H54 (cell line): ENCODE data around the gene TMEM52.

Source experiments
- DNase-seq: peaks from one replicate; pipeline ENCODE4 v3.0.0; 2011; ENCODE audit warnings: low spot score, mixed read lengths; ENCODE audit not compliant: insufficient read length
- FAIRE-seq: peaks from 3 replicates; lab custom pipeline; 2011; peaks lifted over from hg19 to GRCh38; lab: Jason Lieb, UNC
- POLR2A ChIP-seq: IDR thresholded peaks from 2 replicates; pipeline ENCODE4 v1.6.1; 2011; ENCODE audit warnings: low read depth, mild to moderate bottlenecking, low read length

Gene TMEM52

DNA sequence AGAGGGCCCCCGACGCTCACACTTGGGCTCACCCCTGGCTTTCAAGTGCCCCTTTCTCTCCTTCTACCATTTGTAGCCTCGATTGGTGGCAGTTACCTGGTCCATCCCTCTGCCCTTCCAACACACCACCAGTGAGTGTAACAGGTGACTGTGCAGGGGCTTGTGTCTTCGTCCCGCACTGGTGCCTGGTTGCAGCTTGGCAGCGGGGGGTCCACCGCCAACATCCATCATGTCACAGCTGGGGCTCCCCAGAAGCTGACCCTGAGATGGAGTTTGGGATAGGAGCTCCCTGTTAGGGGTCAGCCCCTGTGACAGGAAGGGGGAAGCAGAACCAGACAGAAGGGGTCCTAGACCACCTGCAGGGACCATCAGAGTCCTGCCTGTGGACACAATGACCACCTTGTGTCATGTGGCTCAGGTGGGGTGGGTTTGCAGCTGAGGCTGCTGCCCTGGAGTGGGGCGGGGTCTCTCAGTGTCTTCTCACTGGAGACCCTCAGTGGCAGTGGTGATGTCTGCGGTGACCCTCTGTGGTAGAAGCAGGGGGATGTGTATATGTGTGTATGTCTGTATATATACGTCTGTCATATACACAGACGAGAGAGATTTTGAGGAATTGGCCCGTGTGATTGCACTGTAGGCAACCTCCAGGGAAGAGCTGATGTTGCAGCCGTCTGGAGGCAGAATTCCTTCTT is 7.6 kb downstream of the TMEM52 start:
- TF ChIP-seq POLR2A = no peak
- no peak for DNase-seq
- no peak for FAIRE-seq

DNA sequence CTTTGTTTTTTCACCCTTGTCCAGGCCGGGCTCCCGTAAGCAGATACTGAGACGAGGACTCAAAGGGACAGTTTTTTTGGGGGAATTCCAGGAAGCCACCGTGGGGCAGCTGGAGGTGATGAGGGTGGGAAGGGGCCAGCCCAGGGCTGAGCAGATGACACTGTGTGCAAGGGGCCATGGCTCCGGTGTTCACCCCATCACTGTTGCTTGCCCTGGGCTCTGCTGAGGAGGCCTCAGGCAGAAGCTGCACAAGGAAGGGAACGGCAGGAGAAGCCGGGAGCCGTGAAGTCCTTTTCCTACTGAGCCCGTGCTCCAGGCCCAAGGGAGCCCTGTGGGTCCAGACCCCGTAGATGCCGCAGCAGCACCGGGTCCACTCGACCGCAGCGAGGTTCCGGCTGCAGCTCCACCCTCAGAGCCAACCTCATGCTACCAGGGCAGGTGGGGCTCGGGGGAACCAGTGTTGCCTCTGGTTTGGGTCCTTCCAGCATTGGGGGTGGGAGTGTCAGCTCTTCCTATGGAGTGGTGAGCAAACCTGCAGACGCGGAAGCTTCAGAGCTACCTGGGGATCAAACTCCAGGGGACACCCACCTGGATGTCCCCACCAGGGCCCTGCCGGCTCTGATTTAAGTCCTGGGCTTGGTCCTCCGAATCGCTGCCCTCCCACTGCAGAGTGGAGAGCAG is 8.3 kb downstream of the TMEM52 start:
- no peak for TF ChIP-seq POLR2A
- FAIRE-seq = no peak
- no peak for DNase-seq

DNA sequence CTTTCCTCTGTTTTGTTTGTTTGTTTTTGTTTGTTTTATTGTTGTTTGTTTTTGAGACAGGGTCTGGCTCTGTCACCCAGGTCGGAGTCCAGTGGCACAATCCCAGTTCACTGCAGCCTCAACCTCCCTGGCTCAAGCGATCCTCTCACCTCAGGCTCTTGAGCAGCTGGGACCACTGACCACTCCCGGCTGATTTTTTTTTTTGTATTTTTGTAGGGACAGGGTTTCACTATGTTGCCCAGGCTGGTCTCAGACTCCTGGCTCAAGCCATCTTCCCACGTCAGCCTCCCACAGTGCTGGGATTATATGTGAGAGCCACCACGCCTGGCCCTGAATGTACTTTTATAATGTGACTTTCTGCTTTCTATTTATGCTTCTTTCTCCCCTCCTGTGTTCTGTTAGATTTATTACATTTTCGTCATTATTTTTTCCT is 9.0 kb downstream of the TMEM52 start:
- no peak for DNase-seq
- FAIRE-seq = no peak
- no peak for TF ChIP-seq POLR2A

GRCh38 chr1:1908506-1908791 is 10.6 kb downstream of the TMEM52 start:
- no peak for DNase-seq
- no peak for TF ChIP-seq POLR2A
- no peak for FAIRE-seq

DNA sequence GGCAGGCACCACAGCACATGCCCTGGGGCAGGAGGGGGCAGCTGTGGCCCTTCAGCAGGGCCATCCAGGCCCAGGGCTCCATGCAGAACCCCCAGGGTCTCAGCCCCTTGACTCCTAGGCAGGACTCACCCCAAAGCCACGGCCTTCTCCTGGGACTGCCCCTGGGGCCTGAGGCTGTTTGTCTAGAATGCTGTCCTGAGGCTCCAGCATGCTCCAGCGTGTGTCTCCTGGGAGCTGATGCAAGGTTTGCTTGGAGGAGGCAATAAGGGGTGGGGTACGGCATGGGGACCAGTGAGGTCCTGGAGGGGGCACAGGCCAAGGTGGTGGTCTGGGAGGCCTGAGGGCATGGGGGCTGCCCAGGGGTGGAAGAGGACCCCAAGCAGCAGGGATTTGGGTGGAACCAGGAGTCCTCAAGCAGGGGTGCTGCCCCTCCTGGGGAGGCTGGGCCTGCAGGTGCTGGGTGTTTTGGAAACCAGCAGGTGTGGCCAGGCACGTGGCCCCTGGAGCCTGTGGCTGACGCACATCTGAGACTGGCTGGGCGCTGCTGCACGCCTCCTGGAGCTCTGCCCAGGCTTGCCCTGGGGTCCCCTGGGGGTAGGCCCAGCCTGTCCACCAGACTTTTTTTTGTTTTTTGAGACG is 11.9 kb downstream of the TMEM52 start:
- no peak for DNase-seq
- TF ChIP-seq POLR2A = no peak
- FAIRE-seq = no peak

DNA sequence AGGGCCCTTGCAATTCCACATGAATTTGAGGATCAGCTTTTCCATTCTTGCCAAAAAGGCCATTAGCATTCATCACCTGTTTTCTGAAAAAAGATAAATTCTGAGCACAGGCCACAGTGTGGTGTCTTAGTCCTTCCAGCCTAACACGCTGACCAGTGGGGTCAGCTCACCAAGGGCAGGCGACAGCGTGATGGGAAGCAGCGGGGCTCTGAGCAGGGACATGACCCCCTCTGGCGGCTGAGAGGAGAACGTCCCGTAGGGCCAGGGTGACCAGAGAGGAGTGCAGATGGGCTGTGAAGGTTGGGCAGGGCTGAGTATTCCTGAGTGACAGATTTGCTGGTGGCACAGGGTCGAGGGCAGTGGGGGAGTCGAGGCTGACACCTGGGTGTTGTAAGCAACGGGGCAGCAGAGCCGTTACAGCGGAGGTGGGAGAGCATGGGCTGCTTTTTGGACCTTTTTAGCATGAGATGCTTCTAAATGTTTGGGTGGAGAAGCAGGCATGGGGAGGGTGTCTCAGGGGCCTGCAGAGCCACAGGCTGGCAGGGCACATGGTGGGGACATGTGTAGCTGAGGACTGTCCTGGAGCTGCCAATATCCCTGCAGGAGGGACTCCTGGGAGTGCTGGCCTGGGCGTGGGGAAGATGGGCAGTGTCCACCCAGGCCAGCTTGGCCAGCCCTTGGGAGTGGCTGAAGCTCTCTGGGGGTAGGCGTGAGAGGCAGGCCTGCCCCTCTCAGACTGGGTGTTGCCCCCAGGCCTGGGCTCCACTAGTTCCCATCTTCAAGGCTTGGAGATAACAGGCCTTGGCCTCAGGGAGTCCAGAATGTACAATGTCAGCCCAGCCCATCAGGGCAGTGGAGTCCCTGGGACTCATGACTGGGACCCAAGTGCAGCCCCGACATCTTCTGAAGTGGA is 12.6 kb downstream of the TMEM52 start:
- DNase-seq (peak; percentile 81), FAIRE-seq (peak; percentile 90)
- TF ChIP-seq POLR2A = no peak

- DNase-seq = no peak
- no peak for FAIRE-seq
- no peak for TF ChIP-seq POLR2A
These were observed 15.9 kb downstream of the TMEM52 start for GRCh38 chr1:1903224-1903623.

DNA sequence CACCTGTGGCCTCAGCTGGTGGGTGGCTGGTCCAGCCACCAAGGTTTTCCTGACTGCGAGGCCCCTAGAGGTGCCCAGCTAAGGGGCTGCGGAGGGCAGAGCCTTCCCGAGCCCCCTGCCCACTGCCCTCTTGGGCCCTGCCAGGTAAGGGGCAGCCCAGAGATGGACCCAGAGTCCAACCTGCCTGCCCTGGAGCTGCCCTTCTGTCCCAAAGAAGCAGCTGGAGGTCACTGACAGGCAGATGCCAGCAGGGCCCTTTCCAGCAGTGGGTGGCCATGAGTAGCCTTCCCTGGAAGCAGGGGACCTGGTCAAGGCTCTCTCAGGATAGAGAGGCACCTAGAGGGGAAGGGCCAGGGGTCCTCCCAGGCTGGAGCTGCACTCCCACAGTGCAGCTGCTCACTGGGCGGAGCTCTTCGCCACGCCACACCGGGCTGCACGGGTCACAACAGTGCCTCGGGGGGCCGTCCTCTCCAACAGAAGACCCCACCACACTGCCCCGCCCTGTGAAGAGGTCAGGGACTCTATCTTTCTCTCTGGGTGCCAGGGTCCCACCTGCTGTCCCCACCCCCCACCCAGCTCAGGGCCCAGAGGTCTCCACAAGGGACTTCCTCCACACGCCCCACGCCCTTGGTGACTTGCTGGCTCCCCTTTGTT is 17.3 kb downstream of the TMEM52 start:
- DNase-seq = no peak
- TF ChIP-seq POLR2A = no peak
- no peak for FAIRE-seq

DNA sequence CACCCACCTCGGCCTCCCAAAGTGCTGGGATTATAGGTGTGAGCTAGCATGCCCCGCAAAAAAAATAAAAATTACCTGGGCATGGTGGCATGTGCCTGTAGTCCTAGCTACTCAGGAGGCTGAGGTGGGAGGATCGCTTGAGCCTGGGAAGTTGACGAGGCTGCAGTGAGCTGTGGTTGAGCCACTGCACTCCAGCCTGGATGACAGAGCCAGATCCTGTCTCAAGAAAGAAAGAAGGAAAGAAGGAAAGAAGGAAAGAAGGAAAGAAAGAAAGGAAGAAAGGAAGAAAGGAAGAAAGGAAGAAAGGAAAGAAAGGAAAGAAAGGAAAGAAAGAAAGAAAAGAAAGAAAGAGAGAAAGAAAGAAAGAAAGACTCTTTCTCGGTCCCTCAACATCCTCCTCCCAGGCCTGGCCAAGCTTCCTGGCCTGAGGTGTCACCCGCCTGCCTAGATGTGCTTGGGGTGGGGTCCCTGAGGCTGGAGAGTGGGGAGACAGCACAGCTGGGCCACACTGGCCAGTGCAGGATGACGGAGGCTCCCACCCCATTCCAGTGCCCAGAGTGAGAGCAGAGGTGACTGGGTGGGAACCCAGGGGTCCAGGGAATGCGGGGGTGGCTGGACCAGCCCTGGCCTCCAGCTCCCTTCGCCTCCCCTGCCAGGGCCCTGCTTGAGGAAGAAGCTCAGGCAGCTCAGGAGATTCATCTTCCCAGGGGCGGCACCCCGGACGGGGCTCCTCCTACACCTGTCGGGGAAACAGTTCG is 18.0 kb downstream of the TMEM52 start:
- FAIRE-seq (no peak), DNase-seq (no peak)
- TF ChIP-seq POLR2A = no peak

DNA sequence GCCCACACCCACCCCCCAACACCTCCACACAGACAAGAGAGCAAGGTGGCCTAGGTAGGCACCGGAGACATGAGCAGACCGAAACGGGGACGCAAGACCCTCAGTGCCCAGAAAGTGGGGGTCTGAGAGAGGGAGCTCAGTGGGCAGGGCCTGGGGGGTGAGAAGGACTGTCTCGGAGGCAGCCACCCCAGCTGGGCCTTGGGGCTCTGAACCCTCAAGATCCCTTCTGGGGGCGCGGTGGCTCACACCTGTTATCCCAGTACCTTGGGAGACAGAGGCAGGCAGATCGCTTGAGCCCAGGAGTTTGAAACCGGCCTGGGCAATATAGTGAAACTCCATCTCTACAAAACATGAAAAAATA is 19.1 kb downstream of the TMEM52 start:
- FAIRE-seq (no peak), DNase-seq (no peak)
- TF ChIP-seq POLR2A = no peak

DNA sequence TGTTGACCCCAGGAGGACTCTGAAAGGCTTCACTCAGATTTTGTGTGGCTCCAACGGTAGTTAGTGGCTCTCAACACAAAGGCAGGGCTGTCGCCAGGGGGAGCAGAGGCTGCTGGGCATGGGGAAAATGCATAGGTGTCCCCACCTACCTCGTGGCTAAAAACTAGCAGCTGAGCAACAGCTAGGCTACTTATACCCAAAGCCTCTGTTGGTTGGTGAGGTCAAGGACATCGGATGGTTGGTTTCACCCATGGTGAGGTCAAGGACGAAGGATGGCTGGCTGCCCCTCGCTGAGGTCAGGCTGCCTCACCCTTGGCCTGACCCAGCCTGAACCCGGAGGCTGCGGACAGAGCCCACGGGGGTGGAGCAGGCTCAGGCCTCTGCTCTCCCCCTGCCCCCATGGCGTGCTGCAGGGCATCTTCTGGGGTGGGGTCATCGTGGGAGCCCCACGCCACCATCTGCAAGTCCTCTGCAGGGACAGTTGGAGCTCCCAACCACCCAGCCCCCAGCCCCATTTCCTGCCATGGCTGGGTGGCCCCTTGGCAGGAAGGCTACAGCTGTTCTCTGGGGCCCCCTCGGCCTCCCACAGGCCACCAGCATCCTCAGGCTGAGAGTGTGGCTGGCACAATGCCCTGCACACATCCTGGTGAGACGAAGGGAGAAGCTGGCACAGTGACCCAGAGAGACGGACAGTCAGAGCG is 19.7 kb downstream of the TMEM52 start:
- DNase-seq = no peak
- no peak for TF ChIP-seq POLR2A
- no peak for FAIRE-seq

- DNase-seq (no peak), FAIRE-seq (no peak)
- no peak for TF ChIP-seq POLR2A
These were observed 20.7 kb downstream of the TMEM52 start for GRCh38 chr1:1898246-1898933.
